Suprapubic skin (tissue), 4 donors: ENCODE measurements around the gene ISM1.

Experiments
- POLR2A ChIP-seq, 2 donors: fragments of 450-650 bp; IDR thresholded peaks; one replicate each; pipeline ENCODE4 v1.6.1; 2017; ENCODE audit warnings: antibody characterized with exemption in 2 of 2, mild to moderate bottlenecking in 2 of 2, moderate library complexity in 2 of 2
- POLR2AphosphoS5 ChIP-seq, 3 donors: sonication (generic); formaldehyde crosslinking; IDR thresholded peaks; one replicate each; pipeline ENCODE4 v1.6.1; 2017; ENCODE audit warnings: antibody characterized with exemption in 3 of 3
- TF ChIP-seq, protein P1 (sequence below), 2 donors: fragments of 200-600 bp in 1 of 2; fragments of 450-650 bp in 1 of 2; sonication (generic) in 1 of 2; IDR thresholded peaks; one replicate each; pipeline ENCODE4 v1.5.1; 2016 to 2019; ENCODE audit warnings: antibody characterized with exemption in 2 of 2, mild to moderate bottlenecking in 1 of 2, moderate library complexity in 1 of 2

DNA sequence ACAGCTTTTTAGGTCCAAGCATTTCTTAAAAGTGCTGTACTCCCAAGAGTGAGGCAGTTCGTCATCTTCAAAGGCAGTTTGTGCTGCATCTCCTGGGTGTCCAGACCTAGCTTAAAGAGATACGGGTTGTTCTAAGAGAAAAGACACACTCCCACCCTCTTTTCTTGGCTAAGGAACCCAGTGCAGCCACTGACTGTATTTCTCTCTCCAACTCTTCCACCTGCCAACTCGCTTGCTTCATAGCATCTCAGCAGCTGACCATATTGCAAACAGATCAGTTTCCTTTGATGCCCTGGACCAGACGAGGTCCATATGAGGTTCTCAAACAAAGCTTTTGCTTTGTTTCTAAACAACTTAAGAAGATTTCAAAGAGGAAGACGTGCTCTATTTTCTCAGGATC lies 101.1 kb downstream of the ISM1 start:
- TF ChIP-seq, protein P1, sequence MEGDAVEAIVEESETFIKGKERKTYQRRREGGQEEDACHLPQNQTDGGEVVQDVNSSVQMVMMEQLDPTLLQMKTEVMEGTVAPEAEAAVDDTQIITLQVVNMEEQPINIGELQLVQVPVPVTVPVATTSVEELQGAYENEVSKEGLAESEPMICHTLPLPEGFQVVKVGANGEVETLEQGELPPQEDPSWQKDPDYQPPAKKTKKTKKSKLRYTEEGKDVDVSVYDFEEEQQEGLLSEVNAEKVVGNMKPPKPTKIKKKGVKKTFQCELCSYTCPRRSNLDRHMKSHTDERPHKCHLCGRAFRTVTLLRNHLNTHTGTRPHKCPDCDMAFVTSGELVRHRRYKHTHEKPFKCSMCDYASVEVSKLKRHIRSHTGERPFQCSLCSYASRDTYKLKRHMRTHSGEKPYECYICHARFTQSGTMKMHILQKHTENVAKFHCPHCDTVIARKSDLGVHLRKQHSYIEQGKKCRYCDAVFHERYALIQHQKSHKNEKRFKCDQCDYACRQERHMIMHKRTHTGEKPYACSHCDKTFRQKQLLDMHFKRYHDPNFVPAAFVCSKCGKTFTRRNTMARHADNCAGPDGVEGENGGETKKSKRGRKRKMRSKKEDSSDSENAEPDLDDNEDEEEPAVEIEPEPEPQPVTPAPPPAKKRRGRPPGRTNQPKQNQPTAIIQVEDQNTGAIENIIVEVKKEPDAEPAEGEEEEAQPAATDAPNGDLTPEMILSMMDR (IDR thresholded peaks at IDR 0.05): no peak
- TF ChIP-seq POLR2AphosphoS5 (IDR thresholded peaks at IDR 0.05) (peak in 2 of 3 donors; percentile 26 to 63), POLR2A (IDR thresholded peaks at IDR 0.05) (no peak)
